Keratinocyte (primary cell): ENCODE results near the gene SEC22B.
"Not testable (repeated sequence)": the region's sequence is repeated elsewhere in the genome, so short reads cannot be mapped to it uniquely, and the experiment has no call there.

ENCODE experiments used
- CTCF ChIP-seq, 3 experiments: IDR thresholded peaks in 1 of 3; conservative IDR thresholded peaks in 1 of 3; optimal IDR thresholded peaks in 1 of 3; 2 replicates in 2 of 3; 3 replicates in 1 of 3; pipeline versions ENCODE3 to v1.5.1; 2011; ENCODE audit warnings: low read length in 3 of 3, mild to moderate bottlenecking in 3 of 3, moderate library complexity in 2 of 3, control low read depth in 1 of 3, inconsistent platforms in 1 of 3; ENCODE audit not compliant: insufficient read depth in 2 of 3; ENCODE audit errors: extremely low read depth in 1 of 3
- EZH2 ChIP-seq: IDR thresholded peaks from one replicate; pipeline ENCODE4 v1.6.1; 2012; ENCODE audit warnings: inconsistent platforms, mild to moderate bottlenecking, low read length, moderate library complexity

GRCh38 chr1:120188626-120189025, 12.3 kb upstream of the SEC22B start:
- TF ChIP-seq CTCF (optimal IDR thresholded peaks at IDR 0.05 in 1 of 3, IDR thresholded peaks at IDR 0.05 in 1 of 3, conservative IDR thresholded peaks at IDR 0.05 in 1 of 3; ENCODE audit: extremely low read depth in 1 of 3, insufficient read depth in 2 of 3, low read length in 3 of 3); EZH2: not testable (repeated sequence)
